ENCODE data around the gene CACNA2D3.
"Not testable (repeated sequence)": the region's sequence is repeated elsewhere in the genome, so short reads cannot be mapped to it uniquely, and the experiment has no call there.

The CACNA2D3 gene

GRCh38 chr3:54625805-54626787 lies 503.7 kb downstream of the CACNA2D3 start:
- no peaks in the 10 kb centered on the region; the same call in 1 of the 2 replicates for H3K4me1 ChIP-seq (ENCODE audit: insufficient read depth, low read length)
- no peak overlapping the region for H3K9ac ChIP-seq (ENCODE audit: low read depth, low read length)
- no peaks in the 10 kb centered on the region for H3K9me3 ChIP-seq (ENCODE audit: control insufficient read depth, insufficient read depth, low read length)
- no peaks in the 10 kb centered on the region for H3K36me3 ChIP-seq (ENCODE audit: insufficient read depth, low read length)

- Histone ChIP-seq H3K36me3 (ENCODE audit: insufficient read depth, low read length) (peaks cover 14% of the 10 kb centered on the region), H3K9me3 (ENCODE audit: control insufficient read depth, insufficient read depth, low read length) (no peaks in the 10 kb centered on the region), H3K4me1 (ENCODE audit: insufficient read depth, low read length) (peaks cover 3% of the 10 kb centered on the region; the same call in 1 of the 2 replicates), H3K9ac (ENCODE audit: low read depth, low read length) (no peak overlapping the region)
Observed at GRCh38 chr3:54628888-54629441, 506.6 kb downstream of the CACNA2D3 start.

- Histone ChIP-seq H3K36me3 (ENCODE audit: insufficient read depth, low read length) (peaks cover 18% of the 10 kb centered on the region), H3K9ac (ENCODE audit: low read depth, low read length) (no peak overlapping the region), H3K4me1 (ENCODE audit: insufficient read depth, low read length) (peaks cover 6% of the 10 kb centered on the region; the same call in 1 of the 2 replicates), H3K9me3 (ENCODE audit: control insufficient read depth, insufficient read depth, low read length) (no peaks in the 10 kb centered on the region)
Observed at GRCh38 chr3:54630101-54630623, 507.8 kb downstream of the CACNA2D3 start.

GRCh38 chr3:54631001-54631400 lies 508.6 kb downstream of the CACNA2D3 start:
- not testable (repeated sequence) for H3K9me3 ChIP-seq (ENCODE audit: control insufficient read depth, insufficient read depth, low read length); H3K4me1 ChIP-seq (ENCODE audit: insufficient read depth, low read length); H3K9ac ChIP-seq (ENCODE audit: low read depth, low read length)
- H3K36me3 ChIP-seq (ENCODE audit: insufficient read depth, low read length), result peaks cover 18% of the 10 kb centered on the region

GRCh38 chr3:54631516-54632325 lies 509.4 kb downstream of the CACNA2D3 start:
- H3K9ac ChIP-seq (ENCODE audit: low read depth, low read length), result no peak overlapping the region
- H3K36me3 ChIP-seq (ENCODE audit: insufficient read depth, low read length), result peaks cover 21% of the 10 kb centered on the region
- H3K4me1 ChIP-seq (ENCODE audit: insufficient read depth, low read length), result peaks cover 6% of the 10 kb centered on the region; the same call in 1 of the 2 replicates
- H3K9me3 ChIP-seq (ENCODE audit: control insufficient read depth, insufficient read depth, low read length), result no peaks in the 10 kb centered on the region

- Histone ChIP-seq H3K36me3 (ENCODE audit: insufficient read depth, low read length) (peaks cover 24% of the 10 kb centered on the region), H3K9me3 (ENCODE audit: control insufficient read depth, insufficient read depth, low read length) (no peaks in the 10 kb centered on the region), H3K4me1 (ENCODE audit: insufficient read depth, low read length) (peaks cover 6% of the 10 kb centered on the region; the same call in 1 of the 2 replicates), H3K9ac (ENCODE audit: low read depth, low read length) (no peak overlapping the region)
Observed at GRCh38 chr3:54632326-54632665, 509.9 kb downstream of the CACNA2D3 start.

GRCh38 chr3:54632834-54633233 lies 510.5 kb downstream of the CACNA2D3 start:
- peaks cover 24% of the 10 kb centered on the region for H3K36me3 ChIP-seq (ENCODE audit: insufficient read depth, low read length)
- no peak overlapping the region for H3K9ac ChIP-seq (ENCODE audit: low read depth, low read length)
- H3K4me1 ChIP-seq (ENCODE audit: insufficient read depth, low read length), result peaks cover 6% of the 10 kb centered on the region; the same call in 1 of the 2 replicates
- H3K9me3 ChIP-seq (ENCODE audit: control insufficient read depth, insufficient read depth, low read length), result no peaks in the 10 kb centered on the region

GRCh38 chr3:54633444-54634121 lies 511.2 kb downstream of the CACNA2D3 start:
- peaks cover 6% of the 10 kb centered on the region; the same call in 1 of the 2 replicates for H3K4me1 ChIP-seq (ENCODE audit: insufficient read depth, low read length)
- peaks cover 25% of the 10 kb centered on the region for H3K36me3 ChIP-seq (ENCODE audit: insufficient read depth, low read length)
- H3K9me3 ChIP-seq (ENCODE audit: control insufficient read depth, insufficient read depth, low read length), result no peaks in the 10 kb centered on the region
- peak overlapping the region; percentile 21; the same call in 1 of the 2 replicates for H3K9ac ChIP-seq (ENCODE audit: low read depth, low read length)

- Histone ChIP-seq H3K9ac (ENCODE audit: low read depth, low read length) (peak overlapping the region; percentile 21; the same call in 1 of the 2 replicates), H3K4me1 (ENCODE audit: insufficient read depth, low read length) (peaks cover 6% of the 10 kb centered on the region; the same call in 1 of the 2 replicates), H3K36me3 (ENCODE audit: insufficient read depth, low read length) (peaks cover 27% of the 10 kb centered on the region), H3K9me3 (ENCODE audit: control insufficient read depth, insufficient read depth, low read length) (no peaks in the 10 kb centered on the region)
Observed at GRCh38 chr3:54634122-54634469, 511.7 kb downstream of the CACNA2D3 start.

GRCh38 chr3:54639790-54640372 lies 517.5 kb downstream of the CACNA2D3 start:
- H3K4me1 ChIP-seq (ENCODE audit: insufficient read depth, low read length), result peaks cover 32% of the 10 kb centered on the region
- peak overlapping the region; percentile 36; the same call in 1 of the 2 replicates for H3K9ac ChIP-seq (ENCODE audit: low read depth, low read length)
- H3K9me3 ChIP-seq (ENCODE audit: control insufficient read depth, insufficient read depth, low read length), result not testable (repeated sequence)
- H3K36me3 ChIP-seq (ENCODE audit: insufficient read depth, low read length), result peaks cover 22% of the 10 kb centered on the region

- Histone ChIP-seq H3K9me3 (ENCODE audit: control insufficient read depth, insufficient read depth, low read length) (peaks cover 13% of the 10 kb centered on the region), H3K9ac (ENCODE audit: low read depth, low read length) (peak overlapping the region; percentile 36), H3K4me1 (ENCODE audit: insufficient read depth, low read length) (peaks cover 32% of the 10 kb centered on the region), H3K36me3 (ENCODE audit: insufficient read depth, low read length) (peaks cover 30% of the 10 kb centered on the region)
Observed at GRCh38 chr3:54641226-54642014, 519.1 kb downstream of the CACNA2D3 start.

GRCh38 chr3:54642147-54642546 lies 519.8 kb downstream of the CACNA2D3 start:
- peaks cover 32% of the 10 kb centered on the region for H3K4me1 ChIP-seq (ENCODE audit: insufficient read depth, low read length)
- H3K9me3 ChIP-seq (ENCODE audit: control insufficient read depth, insufficient read depth, low read length), result peaks cover 20% of the 10 kb centered on the region
- peak overlapping the region; percentile 28 for H3K9ac ChIP-seq (ENCODE audit: low read depth, low read length)
- peaks cover 33% of the 10 kb centered on the region for H3K36me3 ChIP-seq (ENCODE audit: insufficient read depth, low read length)

GRCh38 chr3:54647721-54648120 lies 525.4 kb downstream of the CACNA2D3 start:
- peaks cover 45% of the 10 kb centered on the region for H3K36me3 ChIP-seq (ENCODE audit: insufficient read depth, low read length)
- peaks cover 15% of the 10 kb centered on the region for H3K4me1 ChIP-seq (ENCODE audit: insufficient read depth, low read length)
- H3K9ac ChIP-seq (ENCODE audit: low read depth, low read length), result no peak overlapping the region
- H3K9me3 ChIP-seq (ENCODE audit: control insufficient read depth, insufficient read depth, low read length), result peaks cover 28% of the 10 kb centered on the region
